Measurements from ENCODE around the gene PHACTR3. TPM values are rescaled to one million over a fixed set of nuclear protein-coding genes. Genes with fewer than 3 reads are reported as not detected.
"Not testable (repeated sequence)": the region's sequence is repeated elsewhere in the genome, so short reads cannot be mapped to it uniquely, and the experiment has no call there.

Gene PHACTR3
- total RNA-seq (ENCODE audit: low replicate concordance): 0.22 and 1.4 TPM in 2 replicates

- no peak within 1 kb of the TSS for H3K27ac Mint-ChIP-seq
- peak within 1 kb of the TSS; percentile 61 for H2AFZ ChIP-seq (replicated peaks)
- H3K36me3 ChIP-seq: no peaks in the 10 kb centered on the region
- H3K27me3 ChIP-seq: peaks cover 100% of the 10 kb centered on the region
- no peaks in the 10 kb centered on the region for H4K20me1 ChIP-seq (ENCODE audit: low read depth)
- no peaks in the 10 kb centered on the region for H3K4me1 ChIP-seq
- peaks cover 9% of the 10 kb centered on the region for H3K4me1 Mint-ChIP-seq
- no peak within 1 kb of the TSS for H3K27ac ChIP-seq
- peak within 1 kb of the TSS; percentile 44 for H3K4me3 ChIP-seq
- peak within 1 kb of the TSS; percentile 91 for H3K4me2 ChIP-seq
- H3K79me2 ChIP-seq (ENCODE audit: low read depth): no peaks in the 10 kb centered on the region
- peak; percentile 55 for DNase-seq (ENCODE audit: low spot score)
- no peaks in the 10 kb centered on the region for H3K9me3 ChIP-seq (ENCODE audit: low read depth)
- peak within 1 kb of the TSS; percentile 77 for H3K4me3 Mint-ChIP-seq
- H3K9ac ChIP-seq: no peak within 1 kb of the TSS
- H3K36me3 Mint-ChIP-seq: no peaks in the 10 kb centered on the region
- TF ChIP-seq, protein P1, sequence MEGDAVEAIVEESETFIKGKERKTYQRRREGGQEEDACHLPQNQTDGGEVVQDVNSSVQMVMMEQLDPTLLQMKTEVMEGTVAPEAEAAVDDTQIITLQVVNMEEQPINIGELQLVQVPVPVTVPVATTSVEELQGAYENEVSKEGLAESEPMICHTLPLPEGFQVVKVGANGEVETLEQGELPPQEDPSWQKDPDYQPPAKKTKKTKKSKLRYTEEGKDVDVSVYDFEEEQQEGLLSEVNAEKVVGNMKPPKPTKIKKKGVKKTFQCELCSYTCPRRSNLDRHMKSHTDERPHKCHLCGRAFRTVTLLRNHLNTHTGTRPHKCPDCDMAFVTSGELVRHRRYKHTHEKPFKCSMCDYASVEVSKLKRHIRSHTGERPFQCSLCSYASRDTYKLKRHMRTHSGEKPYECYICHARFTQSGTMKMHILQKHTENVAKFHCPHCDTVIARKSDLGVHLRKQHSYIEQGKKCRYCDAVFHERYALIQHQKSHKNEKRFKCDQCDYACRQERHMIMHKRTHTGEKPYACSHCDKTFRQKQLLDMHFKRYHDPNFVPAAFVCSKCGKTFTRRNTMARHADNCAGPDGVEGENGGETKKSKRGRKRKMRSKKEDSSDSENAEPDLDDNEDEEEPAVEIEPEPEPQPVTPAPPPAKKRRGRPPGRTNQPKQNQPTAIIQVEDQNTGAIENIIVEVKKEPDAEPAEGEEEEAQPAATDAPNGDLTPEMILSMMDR (IDR thresholded peaks at IDR 0.05): no peak
- TF ChIP-seq EZH2phosphoT487 (IDR thresholded peaks at IDR 0.05): no peak
- no peak for TF ChIP-seq EZH2 (IDR thresholded peaks at IDR 0.05)
- peaks cover 43% of the 10 kb centered on the region for H3K27me3 Mint-ChIP-seq (ENCODE audit: insufficient read depth, low read depth)
- no peaks in the 10 kb centered on the region for H3F3A ChIP-seq (ENCODE audit: low read depth)
- no peaks in the 10 kb centered on the region for H3K9me3 Mint-ChIP-seq
Measured at GRCh38 chr20:59603781-59604541, at the start of gene PHACTR3. TSS of gene PHACTR3 (plus strand) at chr20:59604540. CDS start at chr20:59605015, 475 bp downstream.

GRCh38 chr20:59557733-59558529 lies 46.4 kb upstream of the PHACTR3 start:
- H3K27me3 ChIP-seq: peaks cover 19% of the 10 kb centered on the region
- H3K27ac ChIP-seq; H3K4me2 ChIP-seq; H3K9me3 ChIP-seq (ENCODE audit: low read depth); DNase-seq (ENCODE audit: low spot score); H3K27ac Mint-ChIP-seq; H3K9me3 Mint-ChIP-seq; H3K79me2 ChIP-seq (ENCODE audit: low read depth); H3F3A ChIP-seq (ENCODE audit: low read depth); H3K4me1 ChIP-seq; H3K9ac ChIP-seq; H3K36me3 Mint-ChIP-seq; H4K20me1 ChIP-seq (ENCODE audit: low read depth); H3K4me3 Mint-ChIP-seq; H2AFZ ChIP-seq (replicated peaks); H3K36me3 ChIP-seq; H3K4me1 Mint-ChIP-seq; H3K4me3 ChIP-seq: not testable (repeated sequence)
- peaks cover 10% of the 10 kb centered on the region for H3K27me3 Mint-ChIP-seq (ENCODE audit: insufficient read depth, low read depth)

GRCh38 chr20:59559024-59559817 lies 45.1 kb upstream of the PHACTR3 start:
- no peak for DNase-seq (ENCODE audit: low spot score)
- Mint-ChIP-seq H3K27ac (no peak overlapping the region), H3K4me3 (no peak overlapping the region), H3K27me3 (ENCODE audit: insufficient read depth, low read depth) (peaks cover 10% of the 10 kb centered on the region), H3K9me3 (no peaks in the 10 kb centered on the region), H3K36me3 (no peaks in the 10 kb centered on the region), H3K4me1 (no peaks in the 10 kb centered on the region)
- Histone ChIP-seq H2AFZ (replicated peaks) (no peak overlapping the region), H3K27ac (no peak overlapping the region), H4K20me1 (ENCODE audit: low read depth) (no peaks in the 10 kb centered on the region), H3K4me3 (no peak overlapping the region), H3K4me2 (no peak overlapping the region), H3F3A (ENCODE audit: low read depth) (no peaks in the 10 kb centered on the region), H3K9ac (no peak overlapping the region), H3K36me3 (no peaks in the 10 kb centered on the region), H3K4me1 (no peaks in the 10 kb centered on the region), H3K27me3 (peaks cover 26% of the 10 kb centered on the region), H3K79me2 (ENCODE audit: low read depth) (no peaks in the 10 kb centered on the region), H3K9me3 (ENCODE audit: low read depth) (no peaks in the 10 kb centered on the region)
- TF ChIP-seq EZH2phosphoT487 (IDR thresholded peaks at IDR 0.05) (no peak), EZH2 (IDR thresholded peaks at IDR 0.05) (no peak)
- TF ChIP-seq, protein P1 (IDR thresholded peaks at IDR 0.05): no peak

All from neural progenitor cell (in vitro differentiated cells).